Endothelial cell of umbilical vein (primary cell): ENCODE results near the gene ST6GALNAC6.

Experiments used
- CTCF ChIP-seq, 2 donors: IDR thresholded peaks; 1 replicate in 1 of 2; 2 replicates in 1 of 2; pipeline ENCODE4 v1.5.1; 2011; ENCODE audit warnings: low read length in 2 of 2, mild to moderate bottlenecking in 2 of 2, moderate library complexity in 2 of 2, control low read depth in 1 of 2, inconsistent platforms in 1 of 2, low read depth in 1 of 2; ENCODE audit not compliant: insufficient read depth in 1 of 2; ENCODE audit errors: extremely low read depth in 1 of 2
- EZH2 ChIP-seq: IDR thresholded peaks from 2 replicates; pipeline ENCODE4 v1.6.1; 2012; ENCODE audit warnings: borderline replicate concordance, low read depth, mild to moderate bottlenecking, moderate library complexity, low read length, inconsistent platforms; ENCODE audit not compliant: severe bottlenecking
- MYC ChIP-seq: IDR thresholded peaks from one replicate; pipeline ENCODE4 v1.6.1; 2011; ENCODE audit warnings: mild to moderate bottlenecking, low read depth, low read length
- POLR2A ChIP-seq: IDR thresholded peaks from 2 replicates; pipeline ENCODE4 v1.6.1; 2012; ENCODE audit warnings: low read depth, mild to moderate bottlenecking, control low read depth, low read length

- TF ChIP-seq CTCF (IDR thresholded peaks at IDR 0.05; ENCODE audit: extremely low read depth in 1 of 2, insufficient read depth in 1 of 2, low read depth in 1 of 2, low read length in 2 of 2) (no peak), EZH2 (no peak), POLR2A (no peak), MYC (no peak)
Measured at GRCh38 chr9:127907867-127908659, 8.7 kb upstream of the ST6GALNAC6 start.
